GM19238 (cell line): Measurements from ENCODE around the gene TSG101.

Source experiments
- DNase-seq: peaks from one replicate; pipeline ENCODE4 v3.0.0; 2011; ENCODE audit warnings: low spot score; ENCODE audit not compliant: insufficient read length

TSG101 gene

GRCh38 chr11:18495271-18495670, 31.5 kb downstream of the TSG101 start:
- no peak for DNase-seq

GRCh38 chr11:18493310-18493709, 33.4 kb downstream of the TSG101 start:
- no peak for DNase-seq

GRCh38 chr11:18492888-18493287, 33.9 kb downstream of the TSG101 start:
- DNase-seq, result no peak

- no peak for DNase-seq
Measured at GRCh38 chr11:18491924-18492323, 34.8 kb downstream of the TSG101 start.

- no peak for DNase-seq
Measured at GRCh38 chr11:18490736-18491485, 35.8 kb downstream of the TSG101 start.

- DNase-seq, result no peak
Measured at GRCh38 chr11:18490319-18490718, 36.4 kb downstream of the TSG101 start.

- DNase-seq, result no peak
Measured at GRCh38 chr11:18485913-18486528, 40.7 kb downstream of the TSG101 start.

- DNase-seq, result no peak
Measured at GRCh38 chr11:18479063-18479462, 47.7 kb downstream of the TSG101 start.

GRCh38 chr11:18472587-18472986, 54.2 kb downstream of the TSG101 start:
- no peak for DNase-seq

GRCh38 chr11:18471995-18472394, 54.7 kb downstream of the TSG101 start:
- DNase-seq, result no peak

GRCh38 chr11:18468961-18469360, 57.8 kb downstream of the TSG101 start:
- DNase-seq, result no peak

- no peak for DNase-seq
Measured at GRCh38 chr11:18468059-18468458, 58.7 kb downstream of the TSG101 start.

- no peak for DNase-seq
Measured at GRCh38 chr11:18466402-18466801, 60.3 kb downstream of the TSG101 start.

GRCh38 chr11:18463439-18463838, 63.3 kb downstream of the TSG101 start:
- no peak for DNase-seq

- no peak for DNase-seq
Measured at GRCh38 chr11:18461909-18462308, 64.8 kb downstream of the TSG101 start.

GRCh38 chr11:18459634-18460033, 67.1 kb downstream of the TSG101 start:
- DNase-seq, result no peak

GRCh38 chr11:18457450-18457849, 69.3 kb downstream of the TSG101 start:
- no peak for DNase-seq

GRCh38 chr11:18455686-18456372, 70.9 kb downstream of the TSG101 start, which contains the start of gene LDHAL6A:
LDHAL6A (plus strand) TSS chr11:18455856; CDS start chr11:18456681, 825 bp downstream.
- DNase-seq, result no peak

- DNase-seq, result no peak
Measured at GRCh38 chr11:18452927-18453326, 73.8 kb downstream of the TSG101 start.

- DNase-seq, result no peak
Measured at GRCh38 chr11:18449251-18449650, 77.5 kb downstream of the TSG101 start.

GRCh38 chr11:18438691-18439090, 88.1 kb downstream of the TSG101 start:
- DNase-seq, result no peak
